ENCODE measurements around the gene CTXN1.
"Not testable (repeated sequence)": the region's sequence is repeated elsewhere in the genome, so short reads cannot be mapped to it uniquely, and the experiment has no call there.

CTXN1 gene

GRCh38 chr19:7926021-7926726 lies at the start of gene CTXN1:
Gene CTXN1 (minus strand): TSS chr19:7926135. CDS start chr19:7925538, 597 bp downstream.
- DNase-seq (ENCODE audit: low read depth) = peak; percentile 61

- no peak for DNase-seq (ENCODE audit: low read depth)
Measured at GRCh38 chr19:7975037-7975436, 49.1 kb upstream of the CTXN1 start.

- DNase-seq (ENCODE audit: low read depth) = no peak
Measured at GRCh38 chr19:7973883-7974282, 47.9 kb upstream of the CTXN1 start.

- no peak for DNase-seq (ENCODE audit: low read depth)
Measured at GRCh38 chr19:7971553-7972520, 45.9 kb upstream of the CTXN1 start.

- no peak for DNase-seq (ENCODE audit: low read depth)
Measured at GRCh38 chr19:7970716-7971448, 44.9 kb upstream of the CTXN1 start.

GRCh38 chr19:7969555-7969939 lies 43.6 kb upstream of the CTXN1 start:
- DNase-seq (ENCODE audit: low read depth) = no peak

GRCh38 chr19:7968796-7969554 lies 43.0 kb upstream of the CTXN1 start:
- no peak for DNase-seq (ENCODE audit: low read depth)

GRCh38 chr19:7968008-7968795 lies 42.3 kb upstream of the CTXN1 start:
- DNase-seq (ENCODE audit: low read depth) = no peak

GRCh38 chr19:7965921-7966665 lies 40.2 kb upstream of the CTXN1 start:
- no peak for DNase-seq (ENCODE audit: low read depth)

- no peak for DNase-seq (ENCODE audit: low read depth)
Measured at GRCh38 chr19:7965259-7965841, 39.4 kb upstream of the CTXN1 start.

- DNase-seq (ENCODE audit: low read depth) = no peak
Measured at GRCh38 chr19:7963566-7963965, 37.6 kb upstream of the CTXN1 start.

GRCh38 chr19:7962644-7963268 lies 36.8 kb upstream of the CTXN1 start:
- no peak for DNase-seq (ENCODE audit: low read depth)

GRCh38 chr19:7961920-7962626 lies 36.1 kb upstream of the CTXN1 start:
- DNase-seq (ENCODE audit: low read depth) = no peak

GRCh38 chr19:7961082-7961481 lies 35.1 kb upstream of the CTXN1 start:
- DNase-seq (ENCODE audit: low read depth) = not testable (repeated sequence)

- no peak for DNase-seq (ENCODE audit: low read depth)
Measured at GRCh38 chr19:7959211-7959610, 33.3 kb upstream of the CTXN1 start.

- no peak for DNase-seq (ENCODE audit: low read depth)
Measured at GRCh38 chr19:7955696-7956095, 29.8 kb upstream of the CTXN1 start.

GRCh38 chr19:7953576-7953975 lies 27.6 kb upstream of the CTXN1 start:
- no peak for DNase-seq (ENCODE audit: low read depth)

- no peak for DNase-seq (ENCODE audit: low read depth)
Measured at GRCh38 chr19:7953060-7953459, 27.1 kb upstream of the CTXN1 start.

- no peak for DNase-seq (ENCODE audit: low read depth)
Measured at GRCh38 chr19:7947939-7948338, 22.0 kb upstream of the CTXN1 start.
